Measurements from ENCODE around the gene PDE9A. TPM values are rescaled to one million over a fixed set of nuclear protein-coding genes. Genes with fewer than 3 reads are reported as not detected.

The PDE9A gene
- total RNA-seq, 1 donor from 2014 or later, result 2.0 TPM

- H3K4me3 ChIP-seq (ENCODE audit: low read depth, low read length), result no peak overlapping the region
- DNase-seq (ENCODE audit: low read depth), result no peak
- TF ChIP-seq CTCF (conservative IDR thresholded peaks at IDR 0.05; ENCODE audit: low read depth, low read length), result no peak
Observed at GRCh38 chr21:42616941-42617340, 36.5 kb upstream of the PDE9A start.

- no peak overlapping the region for H3K4me3 ChIP-seq (ENCODE audit: low read depth, low read length)
- TF ChIP-seq CTCF (conservative IDR thresholded peaks at IDR 0.05; ENCODE audit: low read depth, low read length), result no peak
- no peak for DNase-seq (ENCODE audit: low read depth)
Observed at GRCh38 chr21:42617486-42617885, 35.9 kb upstream of the PDE9A start.

DNA sequence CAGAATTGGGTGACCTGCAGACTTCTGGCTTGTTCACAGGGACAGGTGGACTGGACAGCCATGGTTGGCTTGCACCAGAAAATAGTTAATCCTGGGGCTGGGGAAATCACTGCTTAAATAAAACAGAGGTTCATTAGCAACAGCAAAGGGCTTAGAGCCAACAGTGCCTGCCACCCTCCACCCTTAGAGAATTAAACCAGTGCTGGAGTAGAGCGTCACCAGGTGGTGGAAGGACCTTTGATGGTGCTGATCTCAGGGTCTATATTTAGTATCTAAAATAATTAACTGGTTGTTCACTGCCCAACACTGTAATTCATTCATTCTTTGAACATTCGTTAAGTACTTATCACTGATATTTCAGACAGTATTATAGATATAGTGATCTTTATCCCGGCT lies 34.7 kb upstream of the PDE9A start:
- H3K4me3 ChIP-seq (ENCODE audit: low read depth, low read length), result no peak overlapping the region
- DNase-seq (ENCODE audit: low read depth), result no peak
- TF ChIP-seq CTCF (conservative IDR thresholded peaks at IDR 0.05; ENCODE audit: low read depth, low read length), result peak; percentile 60

DNA sequence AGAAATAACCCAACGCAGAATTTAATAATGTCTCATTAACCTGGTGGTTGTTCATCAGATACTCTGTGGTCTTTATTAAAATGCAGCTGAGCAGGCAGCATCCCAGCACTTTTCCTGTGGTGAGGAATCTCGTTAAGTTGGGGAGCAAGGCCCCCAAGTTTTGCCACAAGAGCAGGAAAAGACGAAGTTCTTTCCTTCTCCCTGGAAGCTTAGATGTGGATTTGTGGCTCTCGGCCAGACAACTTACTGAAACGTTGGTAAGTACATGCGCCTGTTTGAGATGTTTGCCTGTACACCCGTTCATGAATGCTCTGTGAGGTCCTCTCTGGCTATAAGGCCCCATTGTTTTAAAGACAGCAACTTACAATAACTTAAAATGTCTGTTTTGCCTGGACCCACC lies 34.3 kb upstream of the PDE9A start:
- no peak for TF ChIP-seq CTCF (conservative IDR thresholded peaks at IDR 0.05; ENCODE audit: low read depth, low read length)
- no peak overlapping the region for H3K4me3 ChIP-seq (ENCODE audit: low read depth, low read length)
- no peak for DNase-seq (ENCODE audit: low read depth)

- no peak for TF ChIP-seq CTCF (conservative IDR thresholded peaks at IDR 0.05; ENCODE audit: low read depth, low read length)
- DNase-seq (ENCODE audit: low read depth), result no peak
- H3K4me3 ChIP-seq (ENCODE audit: low read depth, low read length), result no peak overlapping the region
Observed at GRCh38 chr21:42619841-42620240, 33.6 kb upstream of the PDE9A start.

DNA sequence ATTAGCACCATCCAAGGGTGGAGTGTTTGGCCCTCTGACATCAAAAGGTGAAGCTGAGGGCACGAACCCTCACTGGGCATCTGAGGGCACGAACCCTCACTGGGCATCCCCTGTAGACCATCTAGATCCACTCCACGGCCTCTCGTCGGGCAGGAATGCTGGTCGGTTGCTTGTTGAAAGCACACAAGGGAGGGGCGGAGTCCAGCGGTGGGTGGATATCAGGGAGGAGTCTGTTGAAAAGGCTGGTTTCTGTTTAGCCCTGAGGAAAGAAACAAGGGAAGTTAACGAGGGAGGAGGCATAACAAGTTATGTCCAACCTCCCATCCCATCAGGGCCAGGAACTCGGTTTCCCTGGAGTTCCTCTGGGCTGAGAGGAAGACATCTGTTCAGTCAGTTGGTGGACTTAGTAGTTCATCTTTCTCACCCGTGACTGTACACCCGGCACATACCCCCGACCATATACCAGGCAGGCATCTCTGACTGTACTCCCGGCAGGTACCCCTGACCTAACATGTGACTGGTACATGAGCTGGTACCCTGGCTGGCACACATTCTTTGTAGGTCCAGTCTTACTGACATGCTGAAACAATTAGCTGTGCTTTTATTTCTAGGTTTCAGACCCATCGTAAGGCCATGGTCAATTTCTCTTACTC lies 32.1 kb upstream of the PDE9A start:
- TF ChIP-seq CTCF (conservative IDR thresholded peaks at IDR 0.05; ENCODE audit: low read depth, low read length), result no peak
- DNase-seq (ENCODE audit: low read depth), result peak; percentile 63
- peak overlapping the region; percentile 25 for H3K4me3 ChIP-seq (ENCODE audit: low read depth, low read length)

DNA sequence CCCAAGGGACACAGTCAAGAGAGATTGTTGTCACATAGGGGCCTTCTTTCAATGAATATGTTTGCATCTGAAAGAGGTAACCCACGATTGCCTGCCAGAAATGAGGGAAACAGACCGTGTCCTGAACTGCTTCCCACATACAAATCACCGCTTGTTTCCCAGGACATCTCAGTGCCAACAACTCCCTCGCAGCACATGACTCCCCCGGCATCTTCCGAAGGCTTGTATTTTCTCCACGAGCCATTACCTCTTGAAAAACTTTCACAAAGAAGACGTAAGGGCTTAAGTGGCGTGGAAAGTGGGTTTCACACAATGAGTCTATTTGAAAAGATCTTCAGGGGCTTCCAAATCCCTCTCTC lies 31.6 kb upstream of the PDE9A start:
- no peak overlapping the region for H3K4me3 ChIP-seq (ENCODE audit: low read depth, low read length)
- peak; percentile 94 for DNase-seq (ENCODE audit: low read depth)
- no peak for TF ChIP-seq CTCF (conservative IDR thresholded peaks at IDR 0.05; ENCODE audit: low read depth, low read length)

Data from epithelial cell of proximal tubule (primary cell).